ENCODE data around the gene DIPK1A. TPM values are rescaled to one million over a fixed set of nuclear protein-coding genes. Genes with fewer than 3 reads are reported as not detected.

DIPK1A gene
- total RNA-seq, 1 donor from 2014 or later: 8.4 TPM

GRCh38 chr1:92921031-92922023, 39.9 kb downstream of the DIPK1A start:
- FAIRE-seq (peak; percentile 13), DNase-seq (ENCODE audit: low read depth) (no peak)
- no peaks in the 10 kb centered on the region for H3K79me2 ChIP-seq (ENCODE audit: insufficient read depth, low read length)
- H3K36me3 ChIP-seq (ENCODE audit: insufficient read depth, low read length): no peaks in the 10 kb centered on the region
- H3K27me3 ChIP-seq (ENCODE audit: insufficient read depth, low read length): no peaks in the 10 kb centered on the region
- no peaks in the 10 kb centered on the region for H3K9me3 Mint-ChIP-seq (ENCODE audit: unreplicated experiment)
- H3K4me2 ChIP-seq (ENCODE audit: low read length): no peak overlapping the region
- no peak overlapping the region for H3K27ac Mint-ChIP-seq (ENCODE audit: unreplicated experiment)
- H3K27ac ChIP-seq (ENCODE audit: low read depth, low read length): no peak overlapping the region
- no peaks in the 10 kb centered on the region for H4K20me1 ChIP-seq (ENCODE audit: insufficient read depth, low read length)
- H2AFZ ChIP-seq (ENCODE audit: low read depth, low read length): no peak overlapping the region
- H3K9me3 ChIP-seq (ENCODE audit: insufficient read depth, low read depth, low read length): no peaks in the 10 kb centered on the region
- H3K27me3 Mint-ChIP-seq (ENCODE audit: low read depth, unreplicated experiment): no peaks in the 10 kb centered on the region
- no peak for TF ChIP-seq EZH2 (IDR thresholded peaks at IDR 0.05; ENCODE audit: insufficient read depth, low read length)
- no peak for TF ChIP-seq CTCF (IDR thresholded peaks at IDR 0.05; ENCODE audit: insufficient read depth, low read depth, low read length)
- H3K4me1 Mint-ChIP-seq (ENCODE audit: low read depth, unreplicated experiment): no peaks in the 10 kb centered on the region
- no peak overlapping the region for H3K4me3 ChIP-seq (ENCODE audit: insufficient read depth, low read depth, low read length)
- H3K4me1 ChIP-seq (ENCODE audit: insufficient read depth, low read length): no peaks in the 10 kb centered on the region
- no peak overlapping the region for H3K9ac ChIP-seq (ENCODE audit: low read length)
- H3K4me3 Mint-ChIP-seq (ENCODE audit: unreplicated experiment): no peak overlapping the region
- H3K36me3 Mint-ChIP-seq (ENCODE audit: low read depth, unreplicated experiment): peaks cover 2% of the 10 kb centered on the region

- FAIRE-seq: no peak
- Histone ChIP-seq H3K27ac (ENCODE audit: low read depth, low read length) (no peak overlapping the region), H3K27me3 (ENCODE audit: insufficient read depth, low read length) (no peaks in the 10 kb centered on the region), H3K4me3 (ENCODE audit: insufficient read depth, low read depth, low read length) (no peak overlapping the region), H3K4me1 (ENCODE audit: insufficient read depth, low read length) (no peaks in the 10 kb centered on the region), H4K20me1 (ENCODE audit: insufficient read depth, low read length) (no peaks in the 10 kb centered on the region), H3K36me3 (ENCODE audit: insufficient read depth, low read length) (no peaks in the 10 kb centered on the region), H2AFZ (ENCODE audit: low read depth, low read length) (no peak overlapping the region), H3K4me2 (ENCODE audit: low read length) (no peak overlapping the region), H3K79me2 (ENCODE audit: insufficient read depth, low read length) (no peaks in the 10 kb centered on the region), H3K9me3 (ENCODE audit: insufficient read depth, low read depth, low read length) (no peaks in the 10 kb centered on the region), H3K9ac (ENCODE audit: low read length) (no peak overlapping the region)
- no peaks in the 10 kb centered on the region for H3K4me1 Mint-ChIP-seq (ENCODE audit: low read depth, unreplicated experiment)
- DNase-seq (ENCODE audit: low read depth): no peak
- no peaks in the 10 kb centered on the region for H3K27me3 Mint-ChIP-seq (ENCODE audit: low read depth, unreplicated experiment)
- H3K27ac Mint-ChIP-seq (ENCODE audit: unreplicated experiment): no peak overlapping the region
- H3K36me3 Mint-ChIP-seq (ENCODE audit: low read depth, unreplicated experiment): peaks cover 2% of the 10 kb centered on the region
- H3K4me3 Mint-ChIP-seq (ENCODE audit: unreplicated experiment): no peak overlapping the region
- no peaks in the 10 kb centered on the region for H3K9me3 Mint-ChIP-seq (ENCODE audit: unreplicated experiment)
- TF ChIP-seq CTCF (IDR thresholded peaks at IDR 0.05; ENCODE audit: insufficient read depth, low read depth, low read length) (no peak), EZH2 (IDR thresholded peaks at IDR 0.05; ENCODE audit: insufficient read depth, low read length) (no peak)
Measured at GRCh38 chr1:92916899-92917298, 44.4 kb downstream of the DIPK1A start.

GRCh38 chr1:92915547-92915946, 45.7 kb downstream of the DIPK1A start:
- Mint-ChIP-seq H3K4me3 (ENCODE audit: unreplicated experiment) (no peak overlapping the region), H3K36me3 (ENCODE audit: low read depth, unreplicated experiment) (peaks cover 2% of the 10 kb centered on the region), H3K27me3 (ENCODE audit: low read depth, unreplicated experiment) (no peaks in the 10 kb centered on the region), H3K9me3 (ENCODE audit: unreplicated experiment) (no peaks in the 10 kb centered on the region), H3K27ac (ENCODE audit: unreplicated experiment) (no peak overlapping the region), H3K4me1 (ENCODE audit: low read depth, unreplicated experiment) (no peaks in the 10 kb centered on the region)
- Histone ChIP-seq H3K9ac (ENCODE audit: low read length) (no peak overlapping the region), H3K4me3 (ENCODE audit: insufficient read depth, low read depth, low read length) (no peak overlapping the region), H3K36me3 (ENCODE audit: insufficient read depth, low read length) (no peaks in the 10 kb centered on the region), H3K4me2 (ENCODE audit: low read length) (no peak overlapping the region), H3K27me3 (ENCODE audit: insufficient read depth, low read length) (no peaks in the 10 kb centered on the region), H3K9me3 (ENCODE audit: insufficient read depth, low read depth, low read length) (no peaks in the 10 kb centered on the region), H3K4me1 (ENCODE audit: insufficient read depth, low read length) (no peaks in the 10 kb centered on the region), H3K27ac (ENCODE audit: low read depth, low read length) (no peak overlapping the region), H4K20me1 (ENCODE audit: insufficient read depth, low read length) (no peaks in the 10 kb centered on the region), H2AFZ (ENCODE audit: low read depth, low read length) (no peak overlapping the region), H3K79me2 (ENCODE audit: insufficient read depth, low read length) (no peaks in the 10 kb centered on the region)
- FAIRE-seq (no peak), DNase-seq (ENCODE audit: low read depth) (no peak)
- TF ChIP-seq CTCF (IDR thresholded peaks at IDR 0.05; ENCODE audit: insufficient read depth, low read depth, low read length): no peak
- no peak for TF ChIP-seq EZH2 (IDR thresholded peaks at IDR 0.05; ENCODE audit: insufficient read depth, low read length)
